Middle frontal gyrus (tissue), 1 donor: ENCODE measurements around the gene RBMY1A1.
"Not testable (repeated sequence)": the region's sequence is repeated elsewhere in the genome, so short reads cannot be mapped to it uniquely, and the experiment has no call there.

ENCODE experiments used
- DNase-seq: peaks from one replicate; pipeline ENCODE4 v3.0.0-alpha.2; 2015; ENCODE audit warnings: low spot score; ENCODE audit errors: extremely low spot score

The RBMY1A1 gene

GRCh38 chrY:21534579-21534978 lies at the start of gene RBMY1A1:
Gene RBMY1A1, plus strand, starts transcription at chrY:21534879. Its CDS starts 2,013 bp downstream, at chrY:21536892.
- DNase-seq: not testable (repeated sequence)

GRCh38 chrY:21511038-21511437 lies 23.6 kb upstream of the RBMY1A1 start, which contains the start of gene RBMY1B:
Gene RBMY1B, plus strand, starts transcription at chrY:21511338. Its CDS starts 2,013 bp downstream, at chrY:21513351.
- not testable (repeated sequence) for DNase-seq

GRCh38 chrY:21559316-21559984 lies 24.8 kb downstream of the RBMY1A1 start:
- DNase-seq: not testable (repeated sequence)

- DNase-seq: no peak
These were observed 50.8 kb downstream of the RBMY1A1 start for GRCh38 chrY:21585449-21585848.

- DNase-seq: not testable (repeated sequence)
These were observed 51.8 kb downstream of the RBMY1A1 start for GRCh38 chrY:21586454-21586853.

- DNase-seq: no peak
These were observed 57.4 kb downstream of the RBMY1A1 start for GRCh38 chrY:21592059-21592458.

- not testable (repeated sequence) for DNase-seq
These were observed 61.6 kb downstream of the RBMY1A1 start for GRCh38 chrY:21596287-21596686.
